Prostate gland (tissue), 2 donors: ENCODE measurements around the gene SHF.

Experiments used
- POLR2AphosphoS5 ChIP-seq: sonication (generic); formaldehyde crosslinking; IDR thresholded peaks from one replicate; pipeline ENCODE4 v1.6.1; 2017; ENCODE audit warnings: antibody characterized with exemption
- TF ChIP-seq, protein P1 (sequence below), 4 experiments: fragments of 200-600 bp in 2 of 4; fragments of 450-650 bp in 2 of 4; sonication (generic) in 2 of 4; IDR thresholded peaks; 1 replicate in 3 of 4; 2 replicates in 1 of 4; pipeline ENCODE4 v1.5.1; 2016 to 2019; ENCODE audit warnings: antibody characterized with exemption in 4 of 4, mild to moderate bottlenecking in 2 of 4, moderate library complexity in 2 of 4

DNA sequence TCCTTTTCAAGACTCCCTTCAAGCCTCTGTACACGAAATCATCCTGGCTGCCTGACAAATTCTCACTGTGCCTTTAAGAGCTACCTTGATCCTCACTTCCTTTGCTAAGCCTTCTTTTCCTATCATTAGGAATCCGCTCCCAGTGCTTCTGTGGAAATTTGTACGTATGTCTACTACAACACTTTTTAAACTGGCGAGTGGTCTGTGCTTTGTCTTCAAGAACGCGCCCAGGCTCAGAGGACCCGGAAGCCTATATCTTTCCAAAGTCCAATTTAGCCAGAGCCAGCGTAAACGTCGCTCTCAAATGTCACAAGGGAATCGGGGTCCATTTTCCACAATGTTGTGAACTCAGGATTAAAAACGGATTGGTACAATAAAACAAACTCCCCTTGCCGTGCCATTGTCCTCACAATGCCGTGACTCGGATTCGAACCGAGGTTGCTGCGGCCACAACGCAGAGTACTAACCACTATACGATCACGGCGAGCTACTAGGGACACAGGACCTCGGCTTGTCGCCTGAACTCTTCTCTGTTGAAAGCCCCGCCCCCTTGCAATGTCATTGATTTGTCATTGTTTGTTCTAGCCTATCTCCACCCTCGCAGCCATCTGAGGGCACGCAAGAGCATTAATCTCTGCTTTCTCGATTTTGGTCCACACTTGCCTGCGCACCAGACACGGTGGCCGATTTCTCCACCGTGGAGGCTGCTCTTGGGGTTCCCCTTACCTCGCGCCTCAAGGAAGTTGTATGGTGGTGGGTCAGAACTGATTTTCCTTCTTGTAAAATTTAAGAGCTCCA lies 12.4 kb upstream of the SHF start:
- TF ChIP-seq, protein P1, sequence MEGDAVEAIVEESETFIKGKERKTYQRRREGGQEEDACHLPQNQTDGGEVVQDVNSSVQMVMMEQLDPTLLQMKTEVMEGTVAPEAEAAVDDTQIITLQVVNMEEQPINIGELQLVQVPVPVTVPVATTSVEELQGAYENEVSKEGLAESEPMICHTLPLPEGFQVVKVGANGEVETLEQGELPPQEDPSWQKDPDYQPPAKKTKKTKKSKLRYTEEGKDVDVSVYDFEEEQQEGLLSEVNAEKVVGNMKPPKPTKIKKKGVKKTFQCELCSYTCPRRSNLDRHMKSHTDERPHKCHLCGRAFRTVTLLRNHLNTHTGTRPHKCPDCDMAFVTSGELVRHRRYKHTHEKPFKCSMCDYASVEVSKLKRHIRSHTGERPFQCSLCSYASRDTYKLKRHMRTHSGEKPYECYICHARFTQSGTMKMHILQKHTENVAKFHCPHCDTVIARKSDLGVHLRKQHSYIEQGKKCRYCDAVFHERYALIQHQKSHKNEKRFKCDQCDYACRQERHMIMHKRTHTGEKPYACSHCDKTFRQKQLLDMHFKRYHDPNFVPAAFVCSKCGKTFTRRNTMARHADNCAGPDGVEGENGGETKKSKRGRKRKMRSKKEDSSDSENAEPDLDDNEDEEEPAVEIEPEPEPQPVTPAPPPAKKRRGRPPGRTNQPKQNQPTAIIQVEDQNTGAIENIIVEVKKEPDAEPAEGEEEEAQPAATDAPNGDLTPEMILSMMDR (IDR thresholded peaks at IDR 0.05): no peak
- peak; percentile 96 for TF ChIP-seq POLR2AphosphoS5
